BLaER1 treated with 17β-estradiol and CSF1 and Interleukin-3, amounts not matched to agents 10 nM and 100 nM (cell line): ENCODE results near the gene ADCY9.
"Not testable (repeated sequence)": the region's sequence is repeated elsewhere in the genome, so short reads cannot be mapped to it uniquely, and the experiment has no call there.

ENCODE experiments used
- H3K27ac ChIP-seq, 11 experiments: shearing (Covaris generic); formaldehyde crosslinking; 2 replicates each; pipeline ENCODE4 v1.8.1; 2022
- H3K27me3 ChIP-seq, 11 experiments: shearing (Covaris generic); formaldehyde crosslinking; 2 replicates each; pipeline ENCODE4 v1.8.1; 2022
- H3K36me3 ChIP-seq, 11 experiments: shearing (Covaris generic); formaldehyde crosslinking; 2 replicates each; pipeline ENCODE4 v1.8.1; 2022
- H3K4me1 ChIP-seq, 10 experiments: shearing (Covaris generic); formaldehyde crosslinking; 2 replicates each; pipeline ENCODE4 v1.8.1; 2022
- H3K4me2 ChIP-seq, 11 experiments: shearing (Covaris generic); formaldehyde crosslinking; 2 replicates each; pipeline ENCODE4 v1.8.1; 2022
- H3K4me3 ChIP-seq, 10 experiments: shearing (Covaris generic); formaldehyde crosslinking; 2 replicates each; pipeline ENCODE4 v1.8.1; 2022
- H3K9ac ChIP-seq, 11 experiments: shearing (Covaris generic); formaldehyde crosslinking; 2 replicates each; pipeline ENCODE4 v1.8.1; 2022
- H3K9me3 ChIP-seq, 11 experiments: shearing (Covaris generic); formaldehyde crosslinking; replicated peaks in 1 of 11; 2 replicates each; pipeline ENCODE4 v1.8.1; 2022
- H4K20me1 ChIP-seq, 11 experiments: shearing (Covaris generic); formaldehyde crosslinking; 2 replicates each; pipeline ENCODE4 v1.8.1; 2022
- Cebpa-rat ChIP-seq, 11 experiments: shearing (Covaris generic); IDR thresholded peaks; 2 replicates each; pipeline ENCODE4 v1.8.1; 2022

The ADCY9 gene

GRCh38 chr16:3945751-3946603 is 170.3 kb downstream of the ADCY9 start:
- H4K20me1 ChIP-seq: no peaks in the 10 kb centered on the region
- no peak overlapping the region for H3K4me2 ChIP-seq
- no peak overlapping the region for H3K4me3 ChIP-seq
- no peaks in the 10 kb centered on the region for H3K27me3 ChIP-seq
- H3K9ac ChIP-seq: no peak overlapping the region
- TF ChIP-seq Cebpa-rat (IDR thresholded peaks at IDR 0.05): no peak
- peaks cover 12 to 29% (median 21%) of the 10 kb centered on the region in 10 experiments for H3K4me1 ChIP-seq
- no peak overlapping the region for H3K27ac ChIP-seq
- no peaks in the 10 kb centered on the region for H3K36me3 ChIP-seq
- H3K9me3 ChIP-seq: peaks cover 0 to 19% (median 13%) of the 10 kb centered on the region in 11 experiments; a peak in 18 of 22 replicates

GRCh38 chr16:3944457-3944856 is 171.8 kb downstream of the ADCY9 start:
- H3K4me1 ChIP-seq: peaks cover 5 to 14% (median 7%) of the 10 kb centered on the region in 10 experiments; a peak in 19 of 20 replicates
- peaks cover 0 to 19% (median 13%) of the 10 kb centered on the region in 11 experiments; a peak in 18 of 22 replicates for H3K9me3 ChIP-seq
- not testable (repeated sequence) for H3K4me2 ChIP-seq, H3K27me3 ChIP-seq, H3K9ac ChIP-seq, H3K4me3 ChIP-seq, H3K27ac ChIP-seq, H3K36me3 ChIP-seq, H4K20me1 ChIP-seq

GRCh38 chr16:3942146-3942545 is 174.1 kb downstream of the ADCY9 start:
- not testable (repeated sequence) for H4K20me1 ChIP-seq, H3K9ac ChIP-seq, H3K4me3 ChIP-seq, H3K27me3 ChIP-seq, H3K4me2 ChIP-seq, H3K27ac ChIP-seq, H3K36me3 ChIP-seq
- peaks cover 0 to 14% (median 8%) of the 10 kb centered on the region in 10 experiments; a peak in 15 of 20 replicates for H3K4me1 ChIP-seq
- H3K9me3 ChIP-seq: peaks cover 0 to 19% (median 13%) of the 10 kb centered on the region in 11 experiments; a peak in 18 of 22 replicates

GRCh38 chr16:3938843-3939624 is 177.2 kb downstream of the ADCY9 start:
- Histone ChIP-seq H3K27me3 (no peaks in the 10 kb centered on the region), H3K9ac (peak overlapping the region in 10 of 11 experiments; percentile 31 to 77 (median 65); a peak in 18 of 22 replicates), H3K9me3 (peaks cover 0 to 18% (median 13%) of the 10 kb centered on the region in 11 experiments; a peak in 18 of 22 replicates), H3K27ac (peak overlapping the region in 1 of 11 experiments; percentile 30; a peak in 2 of 22 replicates), H4K20me1 (no peaks in the 10 kb centered on the region), H3K4me2 (peak overlapping the region; percentile 57 to 97 (median 85)), H3K4me1 (peaks cover 0 to 22% (median 10%) of the 10 kb centered on the region in 10 experiments; a peak in 15 of 20 replicates), H3K4me3 (peak overlapping the region in 8 of 10 experiments; percentile 27 to 62 (median 45); a peak in 13 of 20 replicates), H3K36me3 (no peaks in the 10 kb centered on the region)
- no peak for TF ChIP-seq Cebpa-rat (IDR thresholded peaks at IDR 0.05)

GRCh38 chr16:3938471-3938842 is 177.8 kb downstream of the ADCY9 start:
- Histone ChIP-seq H3K9ac (peak overlapping the region in 5 of 11 experiments; percentile 56 to 69 (median 64); a peak in 8 of 22 replicates), H3K27me3 (no peaks in the 10 kb centered on the region), H3K27ac (no peak overlapping the region), H4K20me1 (no peaks in the 10 kb centered on the region), H3K4me3 (peak overlapping the region in 5 of 10 experiments; percentile 27 to 56 (median 43); a peak in 4 of 20 replicates), H3K9me3 (peaks cover 0 to 14% (median 10%) of the 10 kb centered on the region in 11 experiments; a peak in 18 of 22 replicates), H3K4me2 (peak overlapping the region; percentile 57 to 97 (median 85)), H3K4me1 (peaks cover 0 to 22% (median 10%) of the 10 kb centered on the region in 10 experiments; a peak in 15 of 20 replicates), H3K36me3 (no peaks in the 10 kb centered on the region)
- TF ChIP-seq Cebpa-rat (IDR thresholded peaks at IDR 0.05): no peak

GRCh38 chr16:3937066-3937875 is 179.0 kb downstream of the ADCY9 start:
- Histone ChIP-seq H3K27ac (no peak overlapping the region), H3K9ac (no peak overlapping the region), H3K4me3 (no peak overlapping the region), H3K27me3 (no peaks in the 10 kb centered on the region), H3K36me3 (no peaks in the 10 kb centered on the region), H3K4me2 (no peak overlapping the region), H4K20me1 (no peaks in the 10 kb centered on the region), H3K9me3 (peaks cover 0 to 2% (median 0%) of the 10 kb centered on the region in 11 experiments; a peak in 3 of 22 replicates), H3K4me1 (peaks cover 0 to 22% (median 10%) of the 10 kb centered on the region in 10 experiments; a peak in 15 of 20 replicates)
- no peak for TF ChIP-seq Cebpa-rat (IDR thresholded peaks at IDR 0.05)

GRCh38 chr16:3935921-3936320 is 180.3 kb downstream of the ADCY9 start:
- Histone ChIP-seq H3K27me3 (no peaks in the 10 kb centered on the region), H3K36me3 (no peaks in the 10 kb centered on the region), H3K9me3 (peaks cover 0 to 6% (median 0%) of the 10 kb centered on the region in 11 experiments; a peak in 3 of 22 replicates), H3K4me1 (peaks cover 0 to 22% (median 10%) of the 10 kb centered on the region in 10 experiments; a peak in 16 of 20 replicates), H3K4me3 (no peak overlapping the region), H3K4me2 (no peak overlapping the region), H3K9ac (no peak overlapping the region), H4K20me1 (no peaks in the 10 kb centered on the region), H3K27ac (no peak overlapping the region)
- no peak for TF ChIP-seq Cebpa-rat (IDR thresholded peaks at IDR 0.05)

- Histone ChIP-seq H3K4me1 (peaks cover 0 to 22% (median 10%) of the 10 kb centered on the region in 10 experiments; a peak in 16 of 20 replicates), H3K9ac (no peak overlapping the region), H3K27me3 (no peaks in the 10 kb centered on the region), H3K27ac (no peak overlapping the region), H3K9me3 (peaks cover 2 to 17% (median 7%) of the 10 kb centered on the region in 11 experiments; a peak in 10 of 22 replicates), H3K4me2 (no peak overlapping the region), H3K4me3 (no peak overlapping the region), H3K36me3 (no peaks in the 10 kb centered on the region), H4K20me1 (no peaks in the 10 kb centered on the region)
- no peak for TF ChIP-seq Cebpa-rat (IDR thresholded peaks at IDR 0.05)
These were observed 181.6 kb downstream of the ADCY9 start for GRCh38 chr16:3934491-3935181.

GRCh38 chr16:3927147-3927546 is 189.1 kb downstream of the ADCY9 start:
- H3K4me1 ChIP-seq, H3K36me3 ChIP-seq, H4K20me1 ChIP-seq, H3K4me2 ChIP-seq, H3K27ac ChIP-seq, H3K27me3 ChIP-seq, H3K4me3 ChIP-seq, H3K9ac ChIP-seq: not testable (repeated sequence)
- H3K9me3 ChIP-seq: peaks cover 3 to 23% (median 12%) of the 10 kb centered on the region in 11 experiments; a peak in 12 of 22 replicates
